AG09309 (cell line): ENCODE measurements around the gene CYFIP2.
A peak's percentile ranks its signal among the peaks of the same experiment; 100 is the strongest.
"Not testable (repeated sequence)": the region's sequence is repeated elsewhere in the genome, so short reads cannot be mapped to it uniquely, and the experiment has no call there.

Experiments used
- DNase-seq: peaks from one replicate; pipeline ENCODE4 v3.0.0-alpha.2; 2010; ENCODE audit warnings: low read depth
- H3K4me3 ChIP-seq: 2 replicates; pipeline ENCODE4 v1.5.1; 2011; ENCODE audit warnings: mild to moderate bottlenecking, low read depth, low read length, moderate library complexity; ENCODE audit not compliant: control insufficient read depth
- TF ChIP-seq, protein P1 (sequence below): IDR thresholded peaks from 2 replicates; pipeline ENCODE4 v1.5.1; 2011; ENCODE audit warnings: mild to moderate bottlenecking, low read depth, low read length, inconsistent platforms; ENCODE audit not compliant: insufficient read depth, control insufficient read depth; ENCODE audit errors: missing control alignments

Gene CYFIP2

GRCh38 chr5:157241483-157241882, 24.4 kb upstream of the CYFIP2 start:
- TF ChIP-seq, protein P1, sequence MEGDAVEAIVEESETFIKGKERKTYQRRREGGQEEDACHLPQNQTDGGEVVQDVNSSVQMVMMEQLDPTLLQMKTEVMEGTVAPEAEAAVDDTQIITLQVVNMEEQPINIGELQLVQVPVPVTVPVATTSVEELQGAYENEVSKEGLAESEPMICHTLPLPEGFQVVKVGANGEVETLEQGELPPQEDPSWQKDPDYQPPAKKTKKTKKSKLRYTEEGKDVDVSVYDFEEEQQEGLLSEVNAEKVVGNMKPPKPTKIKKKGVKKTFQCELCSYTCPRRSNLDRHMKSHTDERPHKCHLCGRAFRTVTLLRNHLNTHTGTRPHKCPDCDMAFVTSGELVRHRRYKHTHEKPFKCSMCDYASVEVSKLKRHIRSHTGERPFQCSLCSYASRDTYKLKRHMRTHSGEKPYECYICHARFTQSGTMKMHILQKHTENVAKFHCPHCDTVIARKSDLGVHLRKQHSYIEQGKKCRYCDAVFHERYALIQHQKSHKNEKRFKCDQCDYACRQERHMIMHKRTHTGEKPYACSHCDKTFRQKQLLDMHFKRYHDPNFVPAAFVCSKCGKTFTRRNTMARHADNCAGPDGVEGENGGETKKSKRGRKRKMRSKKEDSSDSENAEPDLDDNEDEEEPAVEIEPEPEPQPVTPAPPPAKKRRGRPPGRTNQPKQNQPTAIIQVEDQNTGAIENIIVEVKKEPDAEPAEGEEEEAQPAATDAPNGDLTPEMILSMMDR = no peak
- no peak for DNase-seq
- no peak overlapping the region for H3K4me3 ChIP-seq

DNA sequence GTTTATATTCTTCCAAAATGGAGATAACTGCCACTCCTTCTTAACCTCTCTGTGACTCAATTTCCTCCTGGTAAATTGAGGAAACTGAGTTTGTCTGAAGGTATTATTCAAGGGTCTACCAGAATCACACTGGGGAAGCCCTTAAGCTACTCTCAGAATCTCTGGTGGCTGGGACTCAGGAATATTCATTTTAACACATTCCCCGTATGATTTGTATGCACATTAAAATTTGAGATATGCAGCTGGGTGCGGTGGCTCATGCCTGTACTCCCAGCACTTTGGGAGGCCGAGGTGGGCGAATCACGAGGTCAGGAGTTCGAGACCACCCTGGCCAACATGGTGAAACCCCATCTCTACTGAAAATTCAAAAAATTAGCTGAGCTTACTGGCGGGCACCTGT, 21.2 kb upstream of the CYFIP2 start:
- H3K4me3 ChIP-seq, DNase-seq: not testable (repeated sequence)

GRCh38 chr5:157245476-157245875, 20.4 kb upstream of the CYFIP2 start:
- DNase-seq = no peak
- H3K4me3 ChIP-seq = no peak overlapping the region
- TF ChIP-seq, protein P1 = no peak

DNA sequence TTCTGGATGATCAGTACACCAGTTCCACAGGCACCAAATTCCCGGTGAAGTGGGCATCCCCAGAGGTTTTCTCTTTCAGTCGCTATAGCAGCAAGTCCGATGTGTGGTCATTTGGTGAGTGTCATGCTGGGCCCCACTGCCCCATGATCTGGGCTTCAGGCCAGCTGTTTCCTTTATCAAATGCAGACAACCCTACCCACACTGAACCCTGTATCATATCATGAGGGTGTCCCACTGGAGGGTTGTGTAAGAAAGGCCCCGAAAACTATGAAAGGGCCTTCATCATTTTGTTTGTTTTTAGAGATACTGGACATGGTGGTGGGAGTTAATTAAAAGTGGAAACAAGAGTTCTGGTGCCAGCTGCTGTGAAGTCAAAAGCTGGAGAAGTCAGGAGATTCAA, 20.0 kb upstream of the CYFIP2 start:
- H3K4me3 ChIP-seq = no peak overlapping the region
- TF ChIP-seq, protein P1 = no peak
- no peak for DNase-seq

- H3K4me3 ChIP-seq = no peak overlapping the region
- TF ChIP-seq, protein P1 = no peak
- no peak for DNase-seq
Measured at GRCh38 chr5:157247267-157247666, 18.7 kb upstream of the CYFIP2 start.

DNA sequence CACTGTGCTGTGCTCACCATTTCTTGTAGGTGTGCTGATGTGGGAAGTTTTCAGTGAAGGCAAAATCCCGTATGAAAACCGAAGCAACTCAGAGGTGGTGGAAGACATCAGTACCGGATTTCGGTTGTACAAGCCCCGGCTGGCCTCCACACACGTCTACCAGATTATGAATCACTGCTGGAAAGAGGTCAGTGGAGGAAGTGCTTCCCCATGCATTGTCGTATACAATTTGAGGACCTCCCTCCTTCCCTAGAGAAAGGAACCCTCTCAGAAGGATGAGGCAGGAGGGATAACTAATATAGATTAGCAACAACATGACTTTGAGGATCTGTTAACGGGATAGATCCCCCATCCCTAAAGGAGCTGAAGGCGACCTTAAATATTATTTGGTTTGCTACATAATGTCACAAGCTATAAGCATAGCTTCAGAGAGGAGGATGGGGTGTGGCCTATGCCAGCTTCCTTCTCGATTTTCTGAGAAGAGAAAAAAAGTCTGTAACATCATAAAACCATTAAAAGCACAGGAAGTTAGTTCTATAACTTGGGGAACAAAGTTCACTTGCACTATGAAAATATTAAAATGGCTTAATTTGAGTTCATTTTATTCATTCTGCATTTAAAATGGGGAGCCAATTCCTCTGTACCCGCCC, 17.0 kb upstream of the CYFIP2 start:
- DNase-seq = no peak
- H3K4me3 ChIP-seq = no peak overlapping the region
- TF ChIP-seq, protein P1 = no peak

DNA sequence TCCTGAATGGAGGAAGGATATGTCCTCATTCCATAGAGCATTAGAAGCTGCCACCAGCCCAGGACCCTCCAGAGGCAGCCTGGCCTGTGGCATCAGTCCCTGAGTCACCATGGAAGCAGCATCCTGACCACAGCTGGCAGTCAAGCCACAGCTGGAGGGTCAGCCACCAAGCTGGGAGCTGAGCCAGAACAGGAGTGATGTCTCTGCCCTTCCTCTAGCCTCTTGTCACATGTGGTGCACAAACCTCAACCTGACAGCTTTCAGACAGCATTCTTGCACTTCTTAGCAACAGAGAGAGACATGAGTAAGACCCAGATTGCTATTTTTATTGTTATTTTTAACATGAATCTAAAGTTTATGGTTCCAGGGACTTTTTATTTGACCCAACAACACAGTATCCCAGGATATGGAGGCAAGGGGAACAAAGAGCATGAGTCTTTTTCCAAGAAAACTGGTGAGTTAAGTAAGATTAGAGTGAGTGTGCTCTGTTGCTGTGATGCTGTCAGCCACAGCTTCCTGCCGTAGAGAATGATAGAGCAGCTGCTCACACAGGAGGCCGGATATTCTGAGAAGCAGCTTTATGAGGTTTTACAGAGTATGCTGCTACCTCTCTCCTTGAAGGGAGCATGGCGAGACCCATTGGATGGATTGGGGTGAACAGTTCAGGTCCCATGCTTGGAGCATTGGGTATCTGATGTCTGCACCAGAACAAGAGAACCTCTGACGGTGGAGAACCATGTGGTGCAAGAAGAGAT, 13.0 kb upstream of the CYFIP2 start:
- no peak overlapping the region for H3K4me3 ChIP-seq
- peak; percentile 10 for DNase-seq

More for the DNA sequence above, 13.0 kb upstream of the CYFIP2 start:
- TF ChIP-seq, protein P1 = no peak
